CD14-positive monocyte (primary cell): ENCODE measurements around the gene MPLKIP. TPM values are rescaled to one million over a fixed set of nuclear protein-coding genes. Genes with fewer than 3 reads are reported as not detected.

Experiments used
- DNase-seq, 3 donors: peaks; one replicate each; pipeline ENCODE4 v3.0.0-alpha.2; 2011 to 2022
- H2AFZ ChIP-seq: 2 replicates; pipeline ENCODE4 v1.6.0; 2012; ENCODE audit warnings: mild to moderate bottlenecking, low read depth, low read length, inconsistent platforms; ENCODE audit not compliant: insufficient read depth, poor library complexity, severe bottlenecking
- H3K27ac ChIP-seq, 2 donors: 1 replicate in 1 of 2; 2 replicates in 1 of 2; pipeline ENCODE4 v1.5.1; 2012 to 2013; ENCODE audit warnings: low read length in 2 of 2, control low read depth in 1 of 2, inconsistent platforms in 1 of 2, low read depth in 1 of 2, mild to moderate bottlenecking in 1 of 2
- H3K27me3 ChIP-seq, 2 donors: one replicate each; pipeline versions ENCODE4 v1.6.0 to v1.6.1; 2011 to 2013; ENCODE audit warnings: low read length in 2 of 2; ENCODE audit not compliant: control insufficient read depth in 2 of 2, insufficient read depth in 2 of 2
- H3K36me3 ChIP-seq, 2 donors: replicated peaks in 1 of 2; 1 replicate in 1 of 2; 2 replicates in 1 of 2; pipeline versions ENCODE4 v1.5.1 to v1.6.1; 2012 to 2013; ENCODE audit warnings: low read length in 2 of 2, control low read depth in 1 of 2, inconsistent platforms in 1 of 2, mild to moderate bottlenecking in 1 of 2; ENCODE audit not compliant: insufficient read depth in 2 of 2, control insufficient read depth in 1 of 2
- H3K4me1 ChIP-seq, 2 donors: 1 replicate in 1 of 2; 2 replicates in 1 of 2; pipeline versions ENCODE4 v1.5.1 to v1.6.1; 2012 to 2013; ENCODE audit warnings: low read length in 2 of 2, control low read depth in 1 of 2, inconsistent platforms in 1 of 2, mild to moderate bottlenecking in 1 of 2, moderate library complexity in 1 of 2; ENCODE audit not compliant: insufficient read depth in 2 of 2, control insufficient read depth in 1 of 2
- H3K4me2 ChIP-seq: replicated peaks from 2 replicates; pipeline ENCODE3; 2012; ENCODE audit warnings: low read length, moderate library complexity, mild to moderate bottlenecking; ENCODE audit not compliant: poor library complexity, severe bottlenecking; ENCODE audit errors: extremely low read depth
- H3K4me3 ChIP-seq, 3 experiments: fragments of 200-600 bp in 1 of 3; sonication (generic) in 1 of 3; replicated peaks in 1 of 3; 1 replicate in 2 of 3; 2 replicates in 1 of 3; pipeline ENCODE4 v1.5.1; 2011 to 2013; ENCODE audit warnings: low read length in 3 of 3, mild to moderate bottlenecking in 3 of 3, control low read depth in 2 of 3, low read depth in 2 of 3, inconsistent platforms in 1 of 3, moderate library complexity in 1 of 3
- H3K79me2 ChIP-seq: 2 replicates; pipeline ENCODE4 v1.6.0; 2012; ENCODE audit warnings: mild to moderate bottlenecking, control low read depth, inconsistent platforms, low read length, moderate library complexity; ENCODE audit not compliant: insufficient read depth
- H3K9ac ChIP-seq: 2 replicates; pipeline ENCODE4 v1.6.0; 2017; ENCODE audit warnings: low read length, mild to moderate bottlenecking; ENCODE audit not compliant: insufficient read depth, poor library complexity, severe bottlenecking
- H3K9me3 ChIP-seq, 2 donors: replicated peaks in 1 of 2; 1 replicate in 1 of 2; 2 replicates in 1 of 2; pipeline versions ENCODE4 v1.5.1 to v1.6.1; 2012 to 2013; ENCODE audit warnings: low read length in 2 of 2, control low read depth in 1 of 2; ENCODE audit not compliant: control insufficient read depth in 1 of 2, insufficient read depth in 1 of 2
- H4K20me1 ChIP-seq: 2 replicates; pipeline ENCODE4 v1.6.0; 2012; ENCODE audit warnings: mild to moderate bottlenecking, low read length, control low read depth, moderate library complexity; ENCODE audit not compliant: insufficient read depth
- H3K27ac Mint-ChIP-seq, 7 donors: one replicate each; pipeline ENCODE4 v1.8.0; 2020; ENCODE audit warnings: mild to moderate bottlenecking in 7 of 7, mixed read lengths in 7 of 7, moderate library complexity in 6 of 7, inconsistent platforms in 2 of 7
- H3K27me3 Mint-ChIP-seq, 3 donors: one replicate each; pipeline ENCODE4 v1.8.0; 2021 to 2022; ENCODE audit warnings: low read depth in 3 of 3, mild to moderate bottlenecking in 3 of 3, mixed read lengths in 3 of 3, moderate library complexity in 3 of 3, inconsistent platforms in 1 of 3
- H3K36me3 Mint-ChIP-seq, 2 donors: one replicate each; pipeline ENCODE4 v1.8.0; 2020; ENCODE audit warnings: mixed read lengths in 2 of 2, inconsistent platforms in 1 of 2, mild to moderate bottlenecking in 1 of 2
- H3K4me1 Mint-ChIP-seq: one replicate; pipeline ENCODE4 v1.8.0; 2020; ENCODE audit warnings: mild to moderate bottlenecking, mixed read lengths
- H3K4me3 Mint-ChIP-seq, 2 donors: one replicate each; pipeline ENCODE4 v1.8.0; 2020; ENCODE audit warnings: mild to moderate bottlenecking in 2 of 2, mixed read lengths in 2 of 2, moderate library complexity in 1 of 2
- H3K9me3 Mint-ChIP-seq, 7 donors: one replicate each; pipeline ENCODE4 v1.8.0; 2020 to 2022; ENCODE audit warnings: mixed read lengths in 7 of 7, mild to moderate bottlenecking in 6 of 7, moderate library complexity in 6 of 7, inconsistent platforms in 2 of 7
- WGBS: methylation state at CpG from one replicate; pipeline ENCODE4 v1.1.5; 2013; ENCODE audit warnings: missing lambda C conversion rate; ENCODE audit not compliant: insufficient coverage; 5-methylcytosine and 5-hydroxymethylcytosine counted together
- intact Hi-C, 2 donors: fragments of 100-400 bp; cut with micrococcal nuclease; formaldehyde crosslinking; loops; one replicate each; pipeline versions ENCODE4 v1.15.0 to v1.15.1; 2023
- polyA plus RNA-seq, 3 donors: library from polyadenylated mRNA; depleted of rRNA in 1 of 3; unstranded in 2 of 3; stranded (reverse) in 1 of 3; fragments of 300-500 nt in 2 of 3; fragments of >200 nt in 1 of 3; fragmentation: Illumina TruSeq in 2 of 3; gene quantifications; 1 replicate in 2 of 3; 2 replicates in 1 of 3; pipeline ENCODE4 v1.2.3, GENCODE V29; 2012 to 2021
- TF ChIP-seq, protein P1 (sequence below): fragments of 200-600 bp; IDR thresholded peaks from one replicate; pipeline ENCODE4 v1.8.0; 2022; ENCODE audit warnings: antibody characterized with exemption, mild to moderate bottlenecking

Gene MPLKIP
- polyA plus RNA-seq, 3 donors: 17.4 to 71.8 (median 64.0) TPM

GRCh38 chr7:40097728-40098127 lies 36.7 kb downstream of the MPLKIP start:
- H3K9me3 Mint-ChIP-seq: no peaks in the 10 kb centered on the region
- Histone ChIP-seq H4K20me1 (peaks cover 8% of the 10 kb centered on the region), H3K27me3 (no peaks in the 10 kb centered on the region), H3K27ac (no peak overlapping the region), H3K79me2 (no peaks in the 10 kb centered on the region), H3K9me3 (no peaks in the 10 kb centered on the region), H3K4me2 (no peak overlapping the region), H3K4me1 (no peaks in the 10 kb centered on the region), H3K9ac (no peak overlapping the region), H3K4me3 (no peak overlapping the region), H3K36me3 (peaks cover 43 to 61% of the 10 kb centered on the region in 2 donors), H2AFZ (no peak overlapping the region)
- H3K27me3 Mint-ChIP-seq: peaks cover 0 to 2% (median 0%) of the 10 kb centered on the region in 3 donors
- TF ChIP-seq, protein P1, sequence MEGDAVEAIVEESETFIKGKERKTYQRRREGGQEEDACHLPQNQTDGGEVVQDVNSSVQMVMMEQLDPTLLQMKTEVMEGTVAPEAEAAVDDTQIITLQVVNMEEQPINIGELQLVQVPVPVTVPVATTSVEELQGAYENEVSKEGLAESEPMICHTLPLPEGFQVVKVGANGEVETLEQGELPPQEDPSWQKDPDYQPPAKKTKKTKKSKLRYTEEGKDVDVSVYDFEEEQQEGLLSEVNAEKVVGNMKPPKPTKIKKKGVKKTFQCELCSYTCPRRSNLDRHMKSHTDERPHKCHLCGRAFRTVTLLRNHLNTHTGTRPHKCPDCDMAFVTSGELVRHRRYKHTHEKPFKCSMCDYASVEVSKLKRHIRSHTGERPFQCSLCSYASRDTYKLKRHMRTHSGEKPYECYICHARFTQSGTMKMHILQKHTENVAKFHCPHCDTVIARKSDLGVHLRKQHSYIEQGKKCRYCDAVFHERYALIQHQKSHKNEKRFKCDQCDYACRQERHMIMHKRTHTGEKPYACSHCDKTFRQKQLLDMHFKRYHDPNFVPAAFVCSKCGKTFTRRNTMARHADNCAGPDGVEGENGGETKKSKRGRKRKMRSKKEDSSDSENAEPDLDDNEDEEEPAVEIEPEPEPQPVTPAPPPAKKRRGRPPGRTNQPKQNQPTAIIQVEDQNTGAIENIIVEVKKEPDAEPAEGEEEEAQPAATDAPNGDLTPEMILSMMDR: no peak
- intact Hi-C loops: no loop called here
- no peak for DNase-seq
- H3K27ac Mint-ChIP-seq: peak overlapping the region in 1 of 7 donors; percentile 69
- H3K4me3 Mint-ChIP-seq: no peak overlapping the region
- no CpG with 5 or more reads among the region's 2 CpGs for WGBS
- no peaks in the 10 kb centered on the region for H3K4me1 Mint-ChIP-seq
- H3K36me3 Mint-ChIP-seq: peaks cover 39 to 58% of the 10 kb centered on the region in 2 donors

DNA sequence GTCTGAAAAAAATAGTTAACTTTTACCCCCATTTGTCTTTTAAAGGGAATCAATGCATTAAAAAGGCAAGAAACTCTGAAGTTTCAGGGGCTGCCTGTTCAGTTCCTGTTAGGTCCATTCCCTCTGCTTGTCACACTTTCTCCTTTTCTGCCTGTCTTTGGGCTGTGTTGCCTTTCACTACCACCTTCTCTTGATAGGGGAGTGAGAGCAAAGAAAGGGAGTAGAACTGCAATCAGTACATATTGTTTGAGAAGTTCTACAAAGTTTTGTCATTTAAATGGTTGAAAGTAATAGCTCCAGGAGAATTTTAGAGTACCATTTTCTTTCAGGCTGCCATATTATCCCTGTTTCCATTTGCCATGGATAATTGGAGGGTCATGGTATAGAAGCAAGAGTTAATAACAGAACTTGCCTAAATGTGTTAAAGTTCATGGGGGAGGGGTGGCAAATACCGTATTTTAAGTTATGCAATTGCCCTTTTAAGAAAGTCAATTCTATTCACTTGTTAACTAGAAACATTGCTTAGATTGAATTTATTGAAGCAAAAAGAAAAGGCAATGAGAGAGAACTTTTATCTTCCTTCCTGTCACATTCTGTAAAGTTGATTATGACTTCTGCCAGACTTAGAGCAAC lies 38.6 kb downstream of the MPLKIP start:
- peaks cover 0 to 2% (median 0%) of the 10 kb centered on the region in 3 donors for H3K27me3 Mint-ChIP-seq

More for the DNA sequence above, 38.6 kb downstream of the MPLKIP start:
- no peak overlapping the region for H2AFZ ChIP-seq
- peaks cover 52 to 75% of the 10 kb centered on the region in 2 donors for H3K36me3 Mint-ChIP-seq
- no peaks in the 10 kb centered on the region for H3K79me2 ChIP-seq
- no peaks in the 10 kb centered on the region for H3K9me3 Mint-ChIP-seq
- no peaks in the 10 kb centered on the region for H3K9me3 ChIP-seq
- no peak overlapping the region for H3K4me2 ChIP-seq
- H3K27ac ChIP-seq: no peak overlapping the region
- TF ChIP-seq, protein P1: no peak
- no peaks in the 10 kb centered on the region for H3K27me3 ChIP-seq
- no CpG with 5 or more reads among the region's 1 CpG for WGBS
- peaks cover 8% of the 10 kb centered on the region for H4K20me1 ChIP-seq
- no peak overlapping the region for H3K4me3 ChIP-seq
- peak overlapping the region in 1 of 7 donors; percentile 8 for H3K27ac Mint-ChIP-seq
- no peak for DNase-seq
- no peaks in the 10 kb centered on the region for H3K4me1 ChIP-seq
- no peak overlapping the region for H3K4me3 Mint-ChIP-seq
- no peaks in the 10 kb centered on the region for H3K4me1 Mint-ChIP-seq
- intact Hi-C loops: no loop called here
- peaks cover 57 to 78% of the 10 kb centered on the region in 2 donors for H3K36me3 ChIP-seq
- no peak overlapping the region for H3K9ac ChIP-seq
